DMS53 treated with DMSO at 0.1 percent for 48 hours (cell line): ENCODE results near the gene NOX5.

Experiments used
- DNase-seq: peaks from one replicate; lab custom pipeline; 2025; ENCODE audit not compliant: unreplicated experiment; lab: John Stamatoyannopoulos, UW

NOX5 gene

DNA sequence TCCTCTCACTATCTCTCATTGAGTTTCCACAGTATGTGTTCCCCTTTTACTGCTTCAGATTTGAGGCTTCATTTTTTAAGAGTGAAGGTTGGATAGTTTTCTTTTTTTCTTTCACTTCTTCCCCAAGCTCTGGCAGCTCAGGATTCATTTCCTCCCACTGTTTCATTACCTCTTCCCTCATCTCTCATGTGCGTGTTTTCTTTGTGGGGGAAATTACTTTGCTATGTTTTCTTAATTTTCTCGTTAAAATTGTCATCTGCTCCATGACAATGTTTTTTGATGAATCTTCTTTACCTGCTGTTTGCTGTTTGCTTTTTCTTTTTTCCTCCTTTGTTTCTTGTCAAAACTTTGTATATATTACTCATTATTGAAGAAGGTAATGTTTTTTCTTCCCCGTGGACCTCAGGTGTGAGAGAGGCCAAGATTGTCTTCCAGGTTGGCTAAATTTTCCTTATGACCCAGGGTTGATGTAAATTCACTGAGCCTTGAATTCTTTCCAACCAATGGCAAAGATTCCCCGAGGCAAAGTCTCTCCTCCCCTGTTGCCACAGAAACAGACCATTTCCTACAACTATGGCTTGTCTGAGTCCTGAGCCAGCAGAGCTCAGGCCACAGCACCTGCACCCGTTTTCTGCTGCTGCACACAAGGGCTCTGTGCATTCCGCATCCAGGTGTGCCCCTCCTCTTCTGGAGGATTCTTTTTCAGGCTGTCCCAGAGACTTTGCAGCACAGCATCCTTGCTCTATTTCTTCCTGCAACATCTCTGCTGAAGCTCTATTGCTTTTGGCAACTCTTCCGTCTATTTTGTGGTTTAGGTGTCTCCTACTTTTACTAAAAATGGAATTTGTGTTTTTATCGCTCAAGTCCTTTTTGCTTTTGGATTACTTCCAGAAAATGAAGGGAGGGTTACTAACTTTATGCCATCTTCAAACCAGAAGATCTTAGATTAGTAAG lies 66.1 kb downstream of the NOX5 start:
- no peak for DNase-seq

DNA sequence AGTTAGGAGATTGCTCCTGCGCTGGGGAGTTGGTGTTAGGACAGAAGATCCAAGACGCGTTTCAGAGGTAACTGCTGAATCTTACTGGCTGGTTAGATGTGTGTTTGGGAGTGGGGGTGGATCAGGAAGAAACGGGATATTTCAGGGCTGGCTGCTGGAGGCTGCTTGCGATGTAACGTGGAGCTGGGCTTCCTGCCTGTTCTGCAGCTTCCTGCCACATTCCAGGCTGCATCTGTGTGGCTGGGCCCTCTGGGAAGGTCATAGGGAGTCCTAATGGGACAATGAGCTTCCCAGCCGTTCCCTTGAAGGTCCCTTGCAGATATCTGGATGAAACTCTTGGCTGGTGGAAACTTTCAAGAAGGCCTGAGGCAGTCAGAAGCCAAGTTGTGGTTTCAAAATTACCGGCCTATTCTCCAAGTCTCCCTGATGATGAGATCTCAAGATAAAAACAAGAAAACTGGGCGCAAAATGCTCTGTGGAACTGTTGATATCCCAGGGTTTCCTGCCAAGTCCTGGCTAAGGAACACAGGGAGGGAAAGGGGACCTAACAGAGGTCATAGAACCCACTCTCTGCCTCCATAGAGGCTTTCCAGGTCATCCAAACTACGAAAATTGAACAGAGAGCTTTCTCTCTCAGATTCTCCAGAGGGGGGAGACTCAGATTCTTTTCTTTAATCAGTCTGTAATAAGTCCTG lies 67.0 kb downstream of the NOX5 start:
- DNase-seq, result no peak

DNA sequence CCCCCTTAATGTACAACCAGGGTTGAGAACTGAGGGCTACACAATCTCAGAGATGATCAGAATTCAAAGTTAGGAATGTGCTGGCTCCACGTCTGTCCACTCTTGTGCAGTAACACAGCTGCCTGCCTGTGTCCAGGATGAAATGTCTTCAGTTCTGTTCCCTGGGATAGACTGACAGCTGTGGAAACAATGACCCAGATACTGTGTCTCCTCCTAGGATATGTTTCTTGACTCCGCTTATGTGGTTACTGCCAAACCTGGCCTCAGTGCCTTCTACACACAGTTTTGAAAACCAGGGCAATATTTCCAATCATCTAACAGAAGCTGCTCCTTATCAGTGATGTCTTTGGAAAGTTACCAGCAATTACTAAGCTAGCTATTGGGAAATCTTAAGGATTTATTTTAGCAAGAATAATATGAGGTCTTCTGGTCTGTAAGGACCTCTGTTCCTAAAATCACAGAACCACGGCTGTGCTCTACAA lies 67.6 kb downstream of the NOX5 start:
- no peak for DNase-seq

DNA sequence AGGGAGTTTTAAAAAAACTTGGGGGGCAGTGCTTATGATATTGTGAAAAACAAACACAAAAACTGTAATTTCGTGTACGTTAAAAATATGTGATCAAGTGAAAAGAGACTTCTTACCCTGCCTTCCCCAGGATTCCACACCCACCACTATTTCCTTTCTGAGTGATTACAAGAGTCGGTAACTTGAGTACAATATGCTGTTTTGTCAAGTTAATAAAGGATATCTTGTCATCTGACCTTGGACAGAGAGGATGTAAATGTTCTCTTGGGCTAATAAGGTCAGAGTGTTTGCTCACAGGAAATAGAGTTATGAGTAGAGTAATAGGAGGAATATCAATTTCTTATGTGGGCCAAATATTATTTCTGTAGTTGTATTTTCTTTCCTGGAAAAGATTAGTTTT lies 68.1 kb downstream of the NOX5 start:
- DNase-seq, result no peak

DNA sequence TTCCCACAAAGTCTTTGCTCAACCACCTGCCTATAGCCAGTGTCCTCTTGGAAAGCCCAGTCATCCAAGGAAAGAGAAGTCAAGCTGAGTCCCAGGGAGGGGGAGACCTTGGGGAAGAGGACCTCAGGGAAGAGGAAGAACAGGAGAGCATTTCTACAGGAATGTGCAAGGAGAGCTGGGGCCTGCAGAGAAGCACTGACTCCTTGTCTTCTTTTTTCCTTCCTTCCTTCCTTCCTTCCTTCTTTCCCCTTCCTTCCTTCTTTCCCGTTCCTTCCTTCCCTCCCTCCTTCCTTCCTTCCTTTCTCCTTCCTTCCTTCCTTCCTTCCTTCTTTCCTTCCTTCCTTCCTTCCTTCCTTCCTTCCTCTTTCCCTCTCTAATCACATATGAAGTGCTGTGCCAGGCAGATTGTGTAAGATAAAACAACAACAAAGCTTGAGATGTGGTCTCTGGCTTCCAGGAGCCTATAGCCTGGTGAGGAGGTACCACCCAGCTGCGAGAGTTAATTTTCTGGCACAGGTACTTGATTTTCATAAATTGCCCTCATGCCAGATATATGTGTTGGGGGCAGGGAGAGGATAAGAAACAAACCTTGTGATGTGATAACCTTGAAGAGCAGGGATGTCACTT lies 70.0 kb downstream of the NOX5 start:
- no peak for DNase-seq

DNA sequence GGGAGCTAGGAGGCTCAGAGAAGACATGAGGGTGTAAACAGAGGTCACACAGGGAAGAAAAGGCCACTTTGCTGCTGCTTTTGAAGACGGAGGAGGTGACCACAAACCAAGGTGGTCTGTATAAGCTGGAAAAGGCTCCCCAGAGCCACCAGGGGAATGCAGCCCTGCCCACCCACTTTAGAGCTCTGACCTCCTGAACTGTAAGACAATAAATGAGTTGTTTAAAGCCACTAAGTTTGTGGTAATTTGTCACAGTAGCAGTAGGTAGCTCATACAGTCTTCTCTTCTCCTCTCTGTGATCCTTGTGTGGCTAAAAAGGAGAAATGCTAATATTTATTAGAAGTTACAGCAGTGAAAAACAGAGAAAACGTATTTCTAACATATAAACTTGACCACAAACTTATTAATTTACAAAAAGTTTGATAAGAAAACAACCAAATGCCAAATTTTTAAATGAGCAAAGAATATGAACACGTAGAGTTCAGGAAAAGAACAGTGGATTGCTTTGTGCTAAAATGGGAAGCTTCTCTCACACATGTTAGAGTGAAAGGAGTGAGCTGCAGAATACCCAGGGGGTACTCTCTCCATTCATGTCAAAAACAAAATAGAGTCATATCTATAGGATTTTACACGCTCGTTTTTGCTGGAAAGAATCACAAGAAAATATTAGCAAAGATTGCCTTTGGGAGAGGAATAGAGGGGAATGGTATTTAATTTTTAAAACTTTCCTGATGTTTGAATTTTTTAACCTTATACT lies 71.0 kb downstream of the NOX5 start:
- DNase-seq, result no peak

DNA sequence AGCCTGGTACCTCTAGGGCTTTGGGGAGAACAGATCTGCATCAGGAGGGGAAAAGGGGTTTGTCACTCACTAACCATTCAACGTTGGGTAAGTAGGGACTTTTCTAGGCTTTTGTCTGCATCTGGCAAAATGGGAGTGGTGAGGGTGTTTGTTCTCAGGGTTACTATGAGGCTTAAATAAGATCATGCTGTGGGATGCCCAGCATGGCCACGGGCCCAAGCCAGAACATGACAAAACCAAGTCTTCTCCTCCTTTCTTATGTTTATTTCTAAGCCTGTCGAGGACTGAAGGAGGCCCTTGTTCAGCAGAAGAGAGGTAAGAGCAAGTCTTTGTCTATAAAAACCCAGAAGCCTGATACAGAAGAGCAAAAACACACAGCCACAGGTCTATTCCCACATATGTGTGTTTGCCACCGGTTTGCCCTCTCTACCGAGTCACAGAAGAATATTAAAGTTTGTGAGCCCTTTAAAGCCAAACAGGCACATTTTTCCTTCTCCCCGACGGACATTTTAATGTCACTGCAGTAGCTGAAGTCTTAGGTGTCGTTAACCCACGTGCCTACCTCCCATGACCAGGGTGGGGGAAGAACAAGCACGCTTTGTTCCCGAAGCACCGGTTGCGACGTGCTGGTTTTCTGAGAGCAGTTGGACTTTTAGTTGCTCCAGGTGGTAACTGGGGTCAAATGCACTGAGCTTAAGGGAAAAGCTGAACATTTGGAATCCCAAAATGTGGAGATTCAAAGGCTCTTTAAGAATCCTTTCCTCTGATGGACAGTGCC lies 72.1 kb downstream of the NOX5 start:
- DNase-seq, result no peak

DNA sequence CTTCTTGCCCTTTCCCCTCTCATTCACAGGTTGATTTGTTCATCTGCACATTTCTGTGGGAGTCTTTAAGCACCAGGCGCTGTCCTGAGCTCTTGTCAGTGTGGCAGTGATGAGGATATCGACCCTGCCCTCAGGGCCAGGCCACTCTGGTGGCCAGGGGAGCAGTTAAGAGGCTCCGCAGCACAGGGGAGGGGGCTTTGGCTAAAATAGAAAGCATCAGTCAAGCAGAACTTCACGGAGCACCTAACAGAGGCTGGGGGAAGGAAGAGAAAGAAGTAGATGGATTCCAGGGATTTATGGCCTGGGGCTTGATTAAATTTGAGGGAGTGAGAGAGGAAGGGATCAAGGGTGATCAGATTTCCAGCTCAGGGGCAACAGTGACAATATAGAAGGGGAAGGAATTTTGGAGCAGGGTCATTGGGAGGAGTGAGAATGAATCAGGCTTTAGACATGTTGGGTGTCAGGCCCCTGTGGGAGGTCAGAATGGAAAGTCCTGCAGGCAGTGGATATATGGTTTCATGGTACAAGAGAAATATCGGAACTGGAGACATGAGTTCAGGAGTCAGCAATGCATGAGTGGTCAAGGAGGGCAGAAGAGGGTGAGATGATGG lies 73.0 kb downstream of the NOX5 start:
- no peak for DNase-seq

DNA sequence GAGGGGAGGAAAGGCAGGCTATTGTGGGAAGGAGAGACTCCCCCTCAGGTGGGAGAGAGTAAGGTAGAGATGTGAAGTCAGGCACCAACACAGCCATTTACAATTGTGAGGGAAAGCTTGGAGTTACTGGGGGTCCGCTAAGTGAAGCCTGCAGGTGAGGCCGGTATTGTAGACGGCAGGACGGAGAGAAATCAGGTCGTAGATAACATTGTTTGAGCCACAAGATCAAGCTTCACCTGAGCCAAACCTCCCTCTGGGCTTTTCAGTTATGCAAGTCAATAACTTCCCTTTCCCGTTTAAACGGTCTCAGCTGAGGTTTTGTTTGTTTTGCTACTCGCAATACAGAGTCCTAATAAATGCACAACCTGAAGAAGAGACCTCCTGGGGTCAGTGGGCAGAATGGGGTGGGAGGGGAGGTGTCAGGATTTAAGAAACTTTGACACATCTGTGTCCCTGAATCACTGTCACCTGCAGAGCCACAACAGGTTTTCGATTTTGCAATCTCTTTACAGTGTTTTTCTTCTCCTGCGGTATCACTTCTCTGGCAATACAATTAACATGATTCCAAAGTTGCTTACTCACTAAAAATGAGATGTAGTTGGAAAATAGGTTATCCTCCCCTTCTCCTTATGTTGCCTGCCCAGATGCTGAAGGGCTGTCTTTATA lies 73.9 kb downstream of the NOX5 start:
- no peak for DNase-seq

DNA sequence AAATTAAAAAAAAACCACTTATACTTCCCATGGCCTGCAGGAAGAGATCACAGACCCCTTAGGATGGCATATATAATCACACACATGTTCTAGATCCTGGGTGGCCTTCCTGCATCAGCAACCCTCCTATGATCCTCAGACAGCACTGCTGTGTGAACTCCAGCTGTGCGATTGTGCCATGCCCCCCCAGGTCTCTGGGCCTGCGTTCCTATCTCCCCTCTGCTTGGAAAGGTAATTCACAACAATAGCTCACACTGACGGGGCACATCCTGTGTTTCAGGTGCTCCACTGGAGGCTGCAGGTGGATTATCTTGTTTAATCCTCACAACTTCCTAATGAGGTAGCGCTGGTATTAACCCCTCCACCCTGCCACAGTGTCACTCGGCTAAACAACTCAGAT lies 74.8 kb downstream of the NOX5 start:
- no peak for DNase-seq

DNA sequence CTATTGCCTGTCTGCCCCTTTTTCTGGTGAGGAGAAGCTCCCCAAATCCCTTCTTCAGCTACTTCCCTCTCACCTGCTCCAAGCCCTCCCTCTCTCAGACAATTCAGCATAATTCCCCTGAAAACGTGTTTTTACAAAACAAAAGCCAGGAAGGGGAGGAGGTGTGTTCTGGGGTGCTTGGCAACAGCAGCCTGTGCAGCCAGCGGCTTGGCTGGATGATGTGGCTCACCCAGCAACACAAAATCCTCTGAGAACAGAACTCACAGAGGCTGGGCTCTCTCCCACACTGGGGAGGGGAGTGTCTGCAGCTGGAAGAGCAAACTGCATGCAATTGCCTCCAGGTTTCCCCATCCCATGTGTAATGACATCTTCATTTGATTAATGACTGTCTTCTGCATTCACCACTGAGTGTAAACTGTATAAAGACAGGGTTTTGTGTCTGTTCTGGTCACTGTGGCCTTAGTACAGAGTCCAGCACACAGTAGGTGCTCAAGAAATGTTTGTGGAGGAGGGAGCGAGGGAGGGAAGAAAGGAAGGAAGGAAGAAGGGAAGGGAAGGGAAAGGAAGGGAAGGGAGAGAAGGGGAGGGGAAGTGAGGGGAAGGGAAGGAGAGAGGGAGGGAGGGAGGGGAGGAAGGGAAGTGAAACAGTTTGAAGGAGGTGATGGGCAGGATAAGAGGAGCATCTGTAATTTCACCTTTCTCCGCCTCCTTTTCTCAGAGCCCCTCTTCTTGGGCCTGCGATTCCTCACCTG lies 75.9 kb downstream of the NOX5 start:
- no peak for DNase-seq

DNA sequence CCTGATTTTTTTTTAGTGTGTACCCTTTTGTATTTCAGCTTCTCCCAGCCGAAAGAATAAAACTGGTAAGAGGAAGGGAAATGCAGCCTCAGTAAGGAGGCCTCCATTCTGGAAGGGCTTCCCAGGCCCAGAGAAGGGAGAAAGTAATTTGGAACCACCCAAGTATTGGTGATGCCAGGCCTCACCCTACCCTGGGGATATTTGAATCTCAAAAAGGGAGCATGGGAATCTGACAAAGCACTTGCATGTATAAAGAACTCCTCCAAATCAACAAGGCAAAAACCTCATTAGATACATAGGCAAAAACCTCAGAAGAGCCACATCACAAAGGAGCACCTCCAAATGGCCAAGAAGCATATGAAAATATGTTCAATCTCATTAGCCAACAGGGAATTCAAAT lies 77.2 kb downstream of the NOX5 start:
- no peak for DNase-seq

DNA sequence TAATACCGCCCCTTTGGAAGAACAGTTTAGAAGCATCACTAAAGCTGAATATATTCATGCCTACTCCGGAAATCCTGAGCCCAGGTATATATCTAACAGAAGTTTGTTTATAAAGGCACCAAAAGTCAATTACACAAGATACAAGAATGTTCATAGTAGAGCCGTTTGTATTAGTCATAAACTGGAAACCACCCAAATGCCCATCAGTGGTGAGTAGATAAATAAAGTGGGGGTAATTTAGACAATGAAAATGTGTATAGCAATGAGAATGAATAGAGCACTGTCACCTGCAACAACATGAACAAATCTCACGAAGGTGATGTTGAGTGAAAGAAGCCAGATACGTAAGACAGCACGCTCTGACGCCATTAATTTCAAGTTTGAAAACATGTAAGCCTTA lies 77.7 kb downstream of the NOX5 start:
- no peak for DNase-seq

DNA sequence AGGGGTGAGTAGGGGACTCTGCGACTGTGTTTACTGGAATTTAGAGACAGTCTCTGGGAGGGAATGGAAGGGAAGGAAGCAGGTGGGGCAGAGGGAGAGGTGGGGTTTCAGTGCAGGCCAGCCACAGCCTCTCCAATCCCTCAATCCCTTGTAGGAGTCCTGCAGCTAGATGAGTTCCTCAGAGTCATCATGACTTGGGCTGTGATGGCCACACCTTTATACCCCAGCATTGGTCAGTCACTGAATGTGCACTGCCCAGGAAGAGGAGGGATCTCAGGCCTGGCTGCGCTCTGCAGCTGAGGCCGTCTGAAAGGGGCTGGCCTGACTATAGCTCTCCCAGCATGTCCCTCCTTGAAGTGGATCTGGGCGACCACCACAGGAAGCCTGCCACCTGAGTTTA lies 78.6 kb downstream of the NOX5 start:
- no peak for DNase-seq

DNA sequence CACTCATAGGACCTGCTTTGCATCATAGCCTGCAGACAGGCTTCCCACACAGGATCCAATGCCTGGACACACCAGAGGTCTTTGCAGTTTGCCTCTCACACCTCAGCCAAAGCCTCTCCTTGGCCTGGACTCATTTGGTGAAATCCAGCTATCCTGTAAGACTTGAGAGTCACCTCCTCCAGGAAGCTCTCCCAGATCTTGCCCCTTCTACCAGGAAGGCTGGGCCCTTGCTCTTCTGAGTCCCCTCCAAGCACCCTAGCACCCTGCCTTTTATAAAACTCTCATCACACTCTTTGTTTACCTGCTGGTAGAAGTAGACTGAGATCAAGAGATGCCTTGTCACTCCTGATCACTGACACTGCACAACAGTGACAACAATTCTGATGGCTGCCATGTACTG lies 79.1 kb downstream of the NOX5 start:
- DNase-seq, result no peak

DNA sequence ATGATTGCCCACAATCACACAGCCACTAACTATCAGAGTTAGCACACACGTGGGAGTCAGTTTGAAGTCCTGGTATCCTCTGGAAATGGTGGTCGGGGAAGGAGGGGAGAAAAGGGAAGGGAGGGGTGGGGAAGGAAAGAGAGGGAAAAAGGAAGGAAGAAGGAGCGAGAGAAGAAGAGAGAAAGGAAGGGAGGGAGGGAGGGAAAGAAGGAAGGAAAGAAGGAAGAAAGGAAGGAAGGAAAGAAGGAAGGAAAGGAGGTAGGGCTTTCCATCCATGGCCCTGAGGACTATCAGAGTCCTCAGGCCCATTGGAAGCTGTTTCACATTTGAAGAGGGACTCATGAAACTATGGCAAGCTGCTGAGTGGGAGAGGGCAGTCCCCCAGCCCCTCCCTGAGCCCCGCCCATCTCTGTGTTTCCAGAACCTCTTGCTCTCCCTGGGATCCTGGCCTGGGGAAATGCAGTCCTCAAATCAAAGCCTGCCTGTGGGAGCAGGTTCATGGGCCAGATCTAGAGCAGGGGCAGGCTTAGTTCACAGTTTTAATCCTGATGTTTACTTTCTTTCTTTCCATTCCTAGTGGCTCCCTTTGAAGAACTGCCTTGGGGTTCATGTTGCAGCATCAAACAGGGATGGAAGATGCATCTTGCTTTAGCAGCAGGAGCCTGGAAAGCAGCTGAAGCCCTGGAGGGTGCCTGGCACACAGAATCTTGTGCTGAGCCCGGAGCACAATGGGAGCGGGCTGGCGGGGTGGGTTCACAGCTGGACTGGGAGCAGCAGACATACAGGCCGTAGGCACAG lies 79.8 kb downstream of the NOX5 start:
- no peak for DNase-seq

DNA sequence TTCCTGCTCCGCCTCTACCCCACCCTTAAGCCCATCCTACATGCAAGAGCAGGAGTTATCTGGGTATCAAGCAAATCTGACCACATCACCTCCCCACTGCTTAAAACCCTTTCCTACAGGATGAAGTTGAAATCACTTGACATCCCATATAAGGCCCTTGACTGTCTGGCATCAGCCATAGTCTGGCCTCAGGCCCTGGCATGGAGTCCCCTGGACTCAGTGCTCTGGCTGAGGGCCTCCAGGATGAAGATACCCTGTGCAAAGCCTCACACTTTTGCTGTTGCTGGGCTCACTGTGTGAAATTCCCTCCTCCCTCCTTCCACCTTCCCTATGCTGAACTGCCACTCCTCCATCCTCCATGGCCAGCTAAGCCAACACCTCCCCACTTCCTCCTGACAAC lies 80.8 kb downstream of the NOX5 start:
- DNase-seq, result no peak

DNA sequence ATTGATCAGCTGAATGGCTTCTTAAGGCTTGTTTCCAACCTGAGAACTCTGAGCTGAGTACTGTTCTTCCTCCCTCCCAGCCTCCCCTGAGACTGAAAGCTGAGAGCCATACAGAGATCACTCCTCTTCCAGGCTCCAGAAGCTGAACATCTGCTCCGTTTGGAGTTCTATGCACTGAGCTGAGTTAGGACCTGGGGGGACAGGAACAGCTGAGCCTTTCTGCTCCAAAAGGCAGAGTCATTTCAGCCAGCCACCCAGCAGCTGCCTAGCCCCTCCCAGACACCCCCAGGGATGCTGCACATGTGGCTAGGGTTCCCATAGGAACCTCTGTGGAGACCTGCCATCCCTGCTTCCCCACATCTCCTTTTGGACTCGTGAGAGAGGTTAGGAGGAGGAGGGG lies 81.7 kb downstream of the NOX5 start:
- DNase-seq, result no peak
